AG04450 (cell line): Measurements from ENCODE around the gene ANP32B. TPM values are rescaled to one million over a fixed set of nuclear protein-coding genes. Genes with fewer than 3 reads are reported as not detected.
"Not testable (repeated sequence)": the region's sequence is repeated elsewhere in the genome, so short reads cannot be mapped to it uniquely, and the experiment has no call there.

Experiments used
- CTCF ChIA-PET: fragments of 300-600, 350-600 bp; formaldehyde crosslinking; extraction: SDS; loops from one replicate; lab custom pipeline; 2022; ENCODE audit warnings: antibody characterized with exemption, inconsistent platforms; lab: Charles Lee
- POLR2A ChIA-PET: fragments of 350-600 bp; formaldehyde crosslinking; extraction: SDS; loops from one replicate; lab custom pipeline; 2021; ENCODE audit warnings: antibody characterized with exemption, inconsistent platforms; lab: Yijun Ruan, JAX
- DNase-seq: peaks from one replicate; pipeline ENCODE4 v3.0.0-alpha.2; 2011; ENCODE audit warnings: low read depth, low spot score
- H3K27ac ChIP-seq: one replicate; pipeline ENCODE4 v1.5.1; 2012; ENCODE audit warnings: low read depth, low read length, control low read depth
- H3K27me3 ChIP-seq: one replicate; pipeline ENCODE4 v1.6.0; 2012; ENCODE audit warnings: low read length; ENCODE audit not compliant: control insufficient read depth, insufficient read depth
- H3K4me3 ChIP-seq: 2 replicates; pipeline ENCODE4 v1.5.1; 2011; ENCODE audit warnings: mild to moderate bottlenecking, low read depth, low read length, control low read depth
- H3K9me3 ChIP-seq: 2 replicates; pipeline ENCODE4 v1.5.1; 2012; ENCODE audit warnings: low read length; ENCODE audit not compliant: control insufficient read depth, insufficient read depth
- CTCF ChIP-seq: IDR thresholded peaks from 2 replicates; pipeline ENCODE4 v1.5.1; 2011; ENCODE audit warnings: low read depth, low read length, control low read depth, inconsistent platforms
- polyA plus RNA-seq: library from polyadenylated mRNA; depleted of rRNA; stranded (reverse); fragments of >200 nt; gene quantifications from 2 replicates; pipeline ENCODE4 v1.2.3, GENCODE V29; 2011

Gene ANP32B
- polyA plus RNA-seq, 1 experiment, result 59.0 TPM

GRCh38 chr9:97958812-97959511 is 24.2 kb upstream of the ANP32B start:
- TF ChIP-seq CTCF, result no peak
- no peak overlapping the region for H3K4me3 ChIP-seq
- CTCF ChIA-PET, result interaction anchor here (0.6 to 5.4 kb wide), 5 partner anchors 23 to 115 kb away, joined by 4 to 45 read pairs (median 6); partner anchors contain the start of genes ANP32B and TRMO
- POLR2A ChIA-PET, result interaction anchor here (0.5 to 2.2 kb wide), 4 partner anchors 24 to 196 kb away, joined by 3 to 12 read pairs (median 4); partner anchors contain the start of genes ANP32B and TRMO
- peak; percentile 63 for DNase-seq
- peak overlapping the region; percentile 33 for H3K27ac ChIP-seq
- peaks cover 10% of the 10 kb centered on the region for H3K27me3 ChIP-seq
- H3K9me3 ChIP-seq, result no peaks in the 10 kb centered on the region

GRCh38 chr9:97959585-97959984 is 23.6 kb upstream of the ANP32B start:
- CTCF ChIA-PET, result interaction anchor here (0.6 to 5.4 kb wide), 6 partner anchors 20 to 114 kb away, joined by 3 to 45 read pairs (median 6); partner anchors contain the start of genes ANP32B and TRMO
- POLR2A ChIA-PET, result interaction anchor here (0.5 to 2.2 kb wide), 4 partner anchors 24 to 197 kb away, joined by 3 to 12 read pairs (median 4); partner anchors contain the start of genes ANP32B and TRMO
- H3K4me3 ChIP-seq, result no peak overlapping the region

DNA sequence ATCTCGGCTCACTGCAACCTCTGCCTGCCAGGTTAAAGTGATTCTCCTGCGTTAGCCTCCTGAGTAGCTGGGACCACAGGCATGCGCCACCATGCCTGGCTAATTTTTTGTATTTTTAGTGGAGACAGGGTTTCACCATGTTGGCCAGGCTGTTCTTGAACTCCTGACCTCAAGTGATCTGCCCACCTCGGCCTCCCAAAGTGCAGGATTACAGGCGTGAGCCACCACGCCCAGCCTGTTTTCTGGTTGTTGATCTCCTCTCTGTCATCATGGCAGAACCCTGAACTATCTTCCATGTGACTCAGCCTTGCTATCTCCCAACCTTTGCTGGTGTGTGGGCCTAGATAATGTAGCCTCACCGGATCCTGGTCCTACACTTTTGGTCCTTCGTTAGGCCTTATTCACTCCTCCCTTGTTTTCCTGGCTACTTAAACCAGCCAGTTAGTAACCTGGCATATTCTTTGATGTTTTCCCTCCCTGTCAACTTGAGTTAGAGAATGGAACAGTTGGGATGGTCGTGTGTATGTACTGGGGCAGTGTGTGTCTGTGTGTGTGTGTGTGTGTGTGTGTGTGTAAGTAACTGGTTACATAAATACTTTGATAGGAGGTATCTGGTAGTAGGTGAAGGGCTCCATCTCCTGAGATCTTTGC is 22.3 kb upstream of the ANP32B start:
- H3K27ac ChIP-seq, H3K27me3 ChIP-seq, H3K4me3 ChIP-seq, DNase-seq, H3K9me3 ChIP-seq, POLR2A ChIA-PET: not testable (repeated sequence)
- CTCF ChIA-PET, result interaction anchor here (1.1 to 5.4 kb wide), 4 partner anchors 19 to 74 kb away, joined by 3 to 45 read pairs (median 10); partner anchors contain the start of genes ANP32B and TRMO

More at GRCh38 chr9:97959585-97959984, 23.6 kb upstream of the ANP32B start:
- H3K9me3 ChIP-seq, result no peaks in the 10 kb centered on the region
- no peak for TF ChIP-seq CTCF
- peaks cover 3% of the 10 kb centered on the region for H3K27me3 ChIP-seq
- no peak for DNase-seq
- no peak overlapping the region for H3K27ac ChIP-seq

GRCh38 chr9:97961361-97961760 is 21.8 kb upstream of the ANP32B start:
- CTCF ChIA-PET, result interaction anchor here (5.4 kb wide), 1 partner anchor 38 kb away, joined by 45 read pairs; the partner anchor contains the start of gene TRMO
- Histone ChIP-seq H3K27me3 (peaks cover 10% of the 10 kb centered on the region), H3K27ac (no peak overlapping the region), H3K4me3 (no peak overlapping the region), H3K9me3 (no peaks in the 10 kb centered on the region)
- TF ChIP-seq CTCF, result no peak
- POLR2A ChIA-PET, result no interaction called here
- no peak for DNase-seq

DNA sequence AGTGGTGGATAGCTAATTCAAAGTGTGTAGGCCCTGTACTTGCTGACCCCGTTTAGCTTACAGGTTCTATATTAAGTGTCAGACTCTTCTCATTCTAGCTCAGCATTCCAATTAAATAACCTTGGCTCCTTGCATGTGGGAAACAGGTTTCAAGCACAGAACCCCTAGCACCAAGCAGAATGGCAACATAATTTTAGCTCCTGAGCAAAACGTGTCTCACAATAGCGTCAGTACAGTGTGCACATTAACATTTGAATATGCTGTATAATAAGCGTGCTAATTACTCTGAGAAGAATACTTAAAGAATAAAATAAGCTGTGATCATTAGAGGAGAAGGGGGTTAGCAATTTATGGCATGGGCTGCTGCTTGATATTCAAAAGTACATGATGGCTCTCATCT is 21.0 kb upstream of the ANP32B start:
- ChIA-PET POLR2A (no interaction called here), CTCF (interaction anchor here (5.4 kb wide), 1 partner anchor 39 kb away, joined by 45 read pairs; the partner anchor contains the start of gene TRMO)
- peaks cover 13% of the 10 kb centered on the region for H3K27me3 ChIP-seq
- no peak overlapping the region for H3K27ac ChIP-seq
- H3K9me3 ChIP-seq, result no peaks in the 10 kb centered on the region
- no peak for TF ChIP-seq CTCF
- DNase-seq, result no peak
- H3K4me3 ChIP-seq, result no peak overlapping the region
